SU-DHL-6 (cell line): Measurements from ENCODE around the gene MICAL2.

ENCODE experiments used
- H2AFZ ChIP-seq: fragments of 200-600 bp; sonication (generic); 2 replicates; pipeline ENCODE4 v1.6.1; 2014; ENCODE audit warnings: low read depth, mild to moderate bottlenecking, moderate library complexity, mixed read lengths, antibody characterized with exemption, low read length; ENCODE audit not compliant: severe bottlenecking
- H3F3A ChIP-seq: fragments of 200-600 bp; shearing (Covaris generic); 2 replicates; pipeline ENCODE4 v1.6.0; 2016; ENCODE audit warnings: antibody characterized with exemption, mild to moderate bottlenecking; ENCODE audit not compliant: insufficient read depth
- H3K27ac ChIP-seq: fragments of 200-600 bp; sonication (generic); 2 replicates; pipeline ENCODE4 v1.5.1; 2016; ENCODE audit warnings: low read depth, mild to moderate bottlenecking, low read length, moderate library complexity, mixed read lengths
- H3K27me3 ChIP-seq: fragments of 200-600 bp; sonication (generic), shearing (Covaris generic); 2 replicates; pipeline ENCODE4 v1.6.0; 2014; ENCODE audit warnings: mild to moderate bottlenecking, low read length
- H3K36me3 ChIP-seq: fragments of 200-600 bp; sonication (generic); 2 replicates; pipeline ENCODE4 v1.6.1; 2014; ENCODE audit warnings: mild to moderate bottlenecking, low read length, mixed read lengths
- H3K4me2 ChIP-seq: fragments of 300-600, 200-600 bp; shearing (Covaris generic), sonication (generic); 2 replicates; pipeline ENCODE4 v1.6.0; 2014; ENCODE audit warnings: low read length, low read depth, mild to moderate bottlenecking; ENCODE audit not compliant: poor library complexity, severe bottlenecking
- H3K4me3 ChIP-seq: fragments of 200-600 bp; sonication (generic); 2 replicates; pipeline ENCODE4 v1.5.1; 2014; ENCODE audit warnings: antibody characterized with exemption, low read length, mild to moderate bottlenecking, mixed read lengths; ENCODE audit not compliant: insufficient read depth, poor library complexity, severe bottlenecking
- H3K79me2 ChIP-seq: fragments of 200-600 bp; sonication (generic); 2 replicates; pipeline ENCODE4 v1.6.1; 2014; ENCODE audit warnings: mild to moderate bottlenecking, low read length, moderate library complexity; ENCODE audit not compliant: insufficient read depth
- H3K9ac ChIP-seq: fragments of 200-600 bp; sonication (generic); 2 replicates; pipeline ENCODE4 v1.7.0; 2014; ENCODE audit warnings: mild to moderate bottlenecking, low read length
- H3K9me2 ChIP-seq: fragments of 200-600 bp; sonication (generic); replicated peaks from 2 replicates; pipeline ENCODE4 v1.6.1; 2014; ENCODE audit warnings: low read length; ENCODE audit not compliant: insufficient read depth
- H3K9me3 ChIP-seq: fragments of 200-600 bp; sonication (generic); 2 replicates; pipeline ENCODE4 v1.6.1; 2014; ENCODE audit warnings: low read length, mixed read lengths; ENCODE audit not compliant: insufficient read depth
- H4K20me1 ChIP-seq: fragments of 200-600 bp; sonication (generic); 2 replicates; pipeline ENCODE4 v1.6.1; 2014; ENCODE audit warnings: low read depth, mild to moderate bottlenecking, antibody characterized with exemption, low read length, moderate library complexity, mixed read lengths
- CTCF ChIP-seq: fragments of 200-600 bp; sonication (generic); IDR thresholded peaks from one replicate; pipeline ENCODE4 v1.5.1; 2017; ENCODE audit warnings: antibody characterized with exemption, mild to moderate bottlenecking, low read length, moderate library complexity; ENCODE audit not compliant: insufficient read depth, poor library complexity, severe bottlenecking
- EZH2phosphoT487 ChIP-seq: fragments of 200-600 bp; sonication (generic), shearing (Covaris generic); conservative IDR thresholded peaks from 2 replicates; pipeline ENCODE4 v1.6.1; 2018; ENCODE audit warnings: mild to moderate bottlenecking, antibody characterized with exemption, low read length, moderate library complexity, mixed read lengths

The MICAL2 gene

DNA sequence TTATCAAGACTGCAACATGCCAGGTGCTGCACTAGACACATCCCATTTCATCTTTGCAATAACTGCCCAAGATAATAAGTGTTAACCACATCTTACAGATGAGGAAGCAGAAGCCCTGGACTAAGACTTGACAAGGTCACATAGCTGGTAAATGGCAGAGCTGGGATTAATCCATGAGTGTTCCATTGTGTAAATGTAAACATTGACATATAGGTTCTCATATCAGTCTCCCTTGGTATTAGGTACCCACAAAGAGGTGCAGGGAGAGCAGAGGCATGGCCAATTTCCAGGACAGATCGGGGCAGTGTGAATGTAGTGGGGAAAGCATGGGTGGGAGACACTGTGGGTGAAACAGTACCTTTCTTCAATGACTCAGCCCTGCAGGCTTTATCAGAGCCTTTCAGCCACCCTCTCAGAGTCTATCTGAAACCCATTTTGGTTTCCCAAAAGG, 17.9 kb downstream of the MICAL2 start:
- H3F3A ChIP-seq, result no peaks in the 10 kb centered on the region
- no peak overlapping the region for H3K4me2 ChIP-seq
- H4K20me1 ChIP-seq, result no peaks in the 10 kb centered on the region
- H3K9me2 ChIP-seq, result no peaks in the 10 kb centered on the region
- TF ChIP-seq CTCF, result no peak
- TF ChIP-seq EZH2phosphoT487, result no peak
- H3K79me2 ChIP-seq, result no peaks in the 10 kb centered on the region
- no peaks in the 10 kb centered on the region for H3K36me3 ChIP-seq
- H2AFZ ChIP-seq, result no peak overlapping the region
- no peak overlapping the region for H3K9ac ChIP-seq
- no peak overlapping the region for H3K4me3 ChIP-seq
- no peak overlapping the region for H3K27ac ChIP-seq
- H3K27me3 ChIP-seq, result no peaks in the 10 kb centered on the region
- H3K9me3 ChIP-seq, result no peaks in the 10 kb centered on the region

- H3K79me2 ChIP-seq, result no peaks in the 10 kb centered on the region
- H3F3A ChIP-seq, result no peaks in the 10 kb centered on the region
- H3K4me2 ChIP-seq, result no peak overlapping the region
- H3K9me3 ChIP-seq, result no peaks in the 10 kb centered on the region
- H3K36me3 ChIP-seq, result no peaks in the 10 kb centered on the region
- no peak overlapping the region for H3K9ac ChIP-seq
- H3K27me3 ChIP-seq, result no peaks in the 10 kb centered on the region
- no peaks in the 10 kb centered on the region for H4K20me1 ChIP-seq
- no peak overlapping the region for H2AFZ ChIP-seq
- no peaks in the 10 kb centered on the region for H3K9me2 ChIP-seq
- H3K27ac ChIP-seq, result no peak overlapping the region
- TF ChIP-seq CTCF (no peak), EZH2phosphoT487 (no peak)
- no peak overlapping the region for H3K4me3 ChIP-seq
Measured at GRCh38 chr11:12129227-12129626, 18.8 kb downstream of the MICAL2 start.

- no peaks in the 10 kb centered on the region for H4K20me1 ChIP-seq
- H3K36me3 ChIP-seq, result no peaks in the 10 kb centered on the region
- H3K9me3 ChIP-seq, result no peaks in the 10 kb centered on the region
Measured at GRCh38 chr11:12130180-12130980, 20.0 kb downstream of the MICAL2 start.

More at GRCh38 chr11:12130180-12130980, 20.0 kb downstream of the MICAL2 start:
- Histone ChIP-seq H3K27me3 (no peaks in the 10 kb centered on the region), H3K4me3 (no peak overlapping the region), H3K27ac (no peak overlapping the region), H2AFZ (no peak overlapping the region), H3K4me2 (no peak overlapping the region), H3F3A (no peaks in the 10 kb centered on the region), H3K9ac (no peak overlapping the region), H3K9me2 (no peaks in the 10 kb centered on the region), H3K79me2 (no peaks in the 10 kb centered on the region)
- no peak for TF ChIP-seq CTCF
- no peak for TF ChIP-seq EZH2phosphoT487
